DND-41 (cell line): Measurements from ENCODE around the gene NPR3.

Experiments used
- EZH2 ChIP-seq: IDR thresholded peaks from 3 replicates; pipeline ENCODE4 v1.6.1; 2012; ENCODE audit warnings: borderline replicate concordance, low read depth, mild to moderate bottlenecking, moderate library complexity, low read length, inconsistent platforms; ENCODE audit not compliant: severe bottlenecking
- TF ChIP-seq, protein P1 (sequence below): IDR thresholded peaks from 2 replicates; pipeline ENCODE4 v1.5.1; 2012; ENCODE audit warnings: borderline replicate concordance, low read length, moderate library complexity, mild to moderate bottlenecking; ENCODE audit not compliant: poor library complexity, severe bottlenecking; ENCODE audit errors: extremely low read depth

DNA sequence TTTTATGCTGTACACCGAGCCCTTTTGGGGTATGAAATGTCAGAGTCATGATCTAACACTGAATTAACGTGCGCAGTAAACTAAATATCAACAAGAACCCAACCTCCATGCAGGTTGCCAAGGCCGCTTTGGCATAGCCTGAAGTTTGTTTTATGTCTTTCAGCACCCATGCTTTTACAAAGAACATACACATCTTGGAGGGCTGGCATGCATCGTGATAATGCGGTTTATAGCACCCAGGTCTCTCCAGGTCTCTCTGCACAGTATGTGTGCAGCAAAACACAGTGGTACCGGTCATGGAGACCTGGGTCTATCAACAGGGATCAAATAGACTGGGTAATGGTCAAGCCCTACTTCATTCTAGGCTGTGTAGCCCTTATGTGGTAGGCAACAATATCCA lies 11.8 kb downstream of the NPR3 start:
- TF ChIP-seq, protein P1, sequence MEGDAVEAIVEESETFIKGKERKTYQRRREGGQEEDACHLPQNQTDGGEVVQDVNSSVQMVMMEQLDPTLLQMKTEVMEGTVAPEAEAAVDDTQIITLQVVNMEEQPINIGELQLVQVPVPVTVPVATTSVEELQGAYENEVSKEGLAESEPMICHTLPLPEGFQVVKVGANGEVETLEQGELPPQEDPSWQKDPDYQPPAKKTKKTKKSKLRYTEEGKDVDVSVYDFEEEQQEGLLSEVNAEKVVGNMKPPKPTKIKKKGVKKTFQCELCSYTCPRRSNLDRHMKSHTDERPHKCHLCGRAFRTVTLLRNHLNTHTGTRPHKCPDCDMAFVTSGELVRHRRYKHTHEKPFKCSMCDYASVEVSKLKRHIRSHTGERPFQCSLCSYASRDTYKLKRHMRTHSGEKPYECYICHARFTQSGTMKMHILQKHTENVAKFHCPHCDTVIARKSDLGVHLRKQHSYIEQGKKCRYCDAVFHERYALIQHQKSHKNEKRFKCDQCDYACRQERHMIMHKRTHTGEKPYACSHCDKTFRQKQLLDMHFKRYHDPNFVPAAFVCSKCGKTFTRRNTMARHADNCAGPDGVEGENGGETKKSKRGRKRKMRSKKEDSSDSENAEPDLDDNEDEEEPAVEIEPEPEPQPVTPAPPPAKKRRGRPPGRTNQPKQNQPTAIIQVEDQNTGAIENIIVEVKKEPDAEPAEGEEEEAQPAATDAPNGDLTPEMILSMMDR: no peak
- TF ChIP-seq EZH2: no peak
